MCF 10A (cell line): Measurements from ENCODE around the gene SLC11A2. TPM values are rescaled to one million over a fixed set of nuclear protein-coding genes. Genes with fewer than 3 reads are reported as not detected.

Experiments used
- BruUV-seq: library from RNA; stranded (reverse); fragments of 400-500 nt; replicated peaks from 2 replicates; lab custom pipeline; 2021; lab: Mats Ljungman, UMichigan
- CTCF ChIA-PET: fragments of 300-600 bp; sonication (Branson Sonifier 250); formaldehyde crosslinking; extraction: SDS; loops from one replicate; lab custom pipeline; 2021; ENCODE audit warnings: antibody characterized with exemption, inconsistent platforms; lab: Yijun Ruan, JAX
- POLR2A ChIA-PET: fragments of 300-600, 350-650 bp; sonication (Branson Sonifier 250); formaldehyde crosslinking; extraction: SDS; loops from one replicate; lab custom pipeline; 2020; ENCODE audit warnings: antibody characterized with exemption, inconsistent platforms; lab: Yijun Ruan, JAX
- DNase-seq: peaks from one replicate; pipeline ENCODE4 v3.0.0-alpha.2; 2018; ENCODE audit not compliant: unreplicated experiment
- H3K27ac Mint-ChIP-seq: one replicate; pipeline ENCODE4 v1.8.0; 2022; ENCODE audit warnings: mild to moderate bottlenecking, low read depth, mixed read lengths; ENCODE audit not compliant: unreplicated experiment
- H3K27me3 Mint-ChIP-seq: one replicate; pipeline ENCODE4 v1.8.0; 2022; ENCODE audit warnings: mixed read lengths; ENCODE audit not compliant: insufficient read depth, unreplicated experiment
- H3K36me3 Mint-ChIP-seq: one replicate; pipeline ENCODE4 v1.8.0; 2022; ENCODE audit warnings: mild to moderate bottlenecking, moderate library complexity, mixed read lengths; ENCODE audit not compliant: insufficient read depth, unreplicated experiment
- H3K4me1 Mint-ChIP-seq: one replicate; pipeline ENCODE4 v1.8.0; 2022; ENCODE audit warnings: mixed read lengths; ENCODE audit not compliant: insufficient read depth, unreplicated experiment
- H3K4me3 Mint-ChIP-seq: one replicate; pipeline ENCODE4 v1.8.0; 2022; ENCODE audit warnings: mild to moderate bottlenecking, moderate library complexity, mixed read lengths; ENCODE audit not compliant: unreplicated experiment
- H3K9me3 Mint-ChIP-seq: one replicate; pipeline ENCODE4 v1.8.0; 2022; ENCODE audit warnings: mixed read lengths; ENCODE audit not compliant: unreplicated experiment
- CTCF ChIP-seq: fragments of 200-600 bp; IDR thresholded peaks from one replicate; pipeline ENCODE4 v1.8.0; 2022; ENCODE audit warnings: antibody characterized with exemption, mild to moderate bottlenecking; ENCODE audit not compliant: unreplicated experiment
- intact Hi-C: fragments of 100-400 bp; cut with micrococcal nuclease; formaldehyde crosslinking; loops from 2 replicates; pipeline ENCODE4 v1.14.1; 2022
- total RNA-seq: library from RNA; stranded (reverse); gene quantifications from 2 replicates; pipeline ENCODE4 v1.2.3, GENCODE V29; 2022

Gene SLC11A2
- total RNA-seq, 1 experiment from 2014 or later: 45.6 TPM

- TF ChIP-seq CTCF: no peak
- no peak for DNase-seq
- CTCF ChIA-PET: interaction anchor here (0.6 to 1.1 kb wide), 2 partner anchors 191 to 215 kb away, joined by 4 read pairs; no protein-coding TSS in a partner anchor
- no TSS peak for BruUV-seq
- Mint-ChIP-seq H3K4me3 (no peak overlapping the region), H3K27me3 (no peaks in the 10 kb centered on the region), H3K27ac (no peak overlapping the region), H3K4me1 (peaks cover 6% of the 10 kb centered on the region), H3K9me3 (no peaks in the 10 kb centered on the region), H3K36me3 (peaks cover 6% of the 10 kb centered on the region)
- POLR2A ChIA-PET: interaction anchor here (0.9 kb wide), 1 partner anchor 216 kb away, joined by 6 read pairs; the partner anchor contains the start of gene ATF1
- intact Hi-C loops: no loop called here
Measured at GRCh38 chr12:50979369-50980052, 46.7 kb downstream of the SLC11A2 start.

- H3K27ac Mint-ChIP-seq: no peak overlapping the region
- POLR2A ChIA-PET: interaction anchor here (1.9 kb wide), 1 partner anchor 13 kb away, joined by 5 read pairs; no protein-coding TSS in a partner anchor
- no peaks in the 10 kb centered on the region for H3K9me3 Mint-ChIP-seq
- H3K4me1 Mint-ChIP-seq: no peaks in the 10 kb centered on the region
- TF ChIP-seq CTCF: no peak
- H3K4me3 Mint-ChIP-seq: no peak overlapping the region
- BruUV-seq: no TSS peak
- intact Hi-C loops: no loop called here
- H3K27me3 Mint-ChIP-seq: no peaks in the 10 kb centered on the region
- CTCF ChIA-PET: interaction anchor here (0.7 to 0.9 kb wide), 3 partner anchors 13 to 147 kb away, joined by 3 to 5 read pairs (median 3); no protein-coding TSS in a partner anchor
- DNase-seq: no peak
- peaks cover 21% of the 10 kb centered on the region for H3K36me3 Mint-ChIP-seq
Measured at GRCh38 chr12:50971946-50972345, 54.2 kb downstream of the SLC11A2 start.

- POLR2A ChIA-PET: interaction anchor here (0.5 to 0.7 kb wide), 2 partner anchors 169 to 583 kb away, joined by 3 read pairs; no protein-coding TSS in a partner anchor
- no peak for DNase-seq
- no peak overlapping the region for H3K4me3 Mint-ChIP-seq
- CTCF ChIA-PET: no interaction called here
- no TSS peak for BruUV-seq
- H3K27ac Mint-ChIP-seq: no peak overlapping the region
- H3K27me3 Mint-ChIP-seq: no peaks in the 10 kb centered on the region
- no peaks in the 10 kb centered on the region for H3K9me3 Mint-ChIP-seq
- intact Hi-C loops: no loop called here
- no peak for TF ChIP-seq CTCF
- no peaks in the 10 kb centered on the region for H3K4me1 Mint-ChIP-seq
- H3K36me3 Mint-ChIP-seq: peaks cover 5% of the 10 kb centered on the region
Measured at GRCh38 chr12:50964432-50964831, 61.8 kb downstream of the SLC11A2 start.

- no peak for TF ChIP-seq CTCF
- no peaks in the 10 kb centered on the region for H3K27me3 Mint-ChIP-seq
- POLR2A ChIA-PET: interaction anchor here (0.6 kb wide), 1 partner anchor 23 kb away, joined by 3 read pairs; no protein-coding TSS in a partner anchor
- BruUV-seq: no TSS peak
- H3K4me3 Mint-ChIP-seq: no peak overlapping the region
- H3K36me3 Mint-ChIP-seq: no peaks in the 10 kb centered on the region
- DNase-seq: no peak
- no peaks in the 10 kb centered on the region for H3K4me1 Mint-ChIP-seq
- intact Hi-C loops: no loop called here
- no peaks in the 10 kb centered on the region for H3K9me3 Mint-ChIP-seq
- no peak overlapping the region for H3K27ac Mint-ChIP-seq
- CTCF ChIA-PET: interaction anchor here (1.0 kb wide), 1 partner anchor 66 kb away, joined by 3 read pairs; no protein-coding TSS in a partner anchor
Measured at GRCh38 chr12:50961708-50962107, 64.5 kb downstream of the SLC11A2 start.
